Natural killer cell (primary cell): ENCODE results near the gene INSYN2A. TPM values are rescaled to one million over a fixed set of nuclear protein-coding genes. Genes with fewer than 3 reads are reported as not detected.

Experiments used
- ATAC-seq, 3 donors: fragments of 150-1000 bp in 2 of 3; fragments of 200-7000 bp in 1 of 3; cut with Tn5 transposase; 1 replicate in 1 of 3; 2 replicates in 2 of 3; pipeline ENCODE4 v1.10.0; 2021; ENCODE audit warnings: mild to moderate bottlenecking in 2 of 3, moderate library complexity in 2 of 3
- DNase-seq, 2 donors: peaks; one replicate each; pipeline versions ENCODE4 v3.0.0 to v3.0.0-alpha.2; 2013 to 2021; ENCODE audit warnings: mixed read lengths in 1 of 2
- H3K27ac ChIP-seq: one replicate; pipeline ENCODE4 v1.5.1; 2013; ENCODE audit warnings: mild to moderate bottlenecking, low read length
- H3K27me3 ChIP-seq: one replicate; pipeline ENCODE4 v1.6.1; 2013; ENCODE audit warnings: low read length; ENCODE audit not compliant: control insufficient read depth, insufficient read depth
- H3K36me3 ChIP-seq: one replicate; pipeline ENCODE4 v1.6.1; 2013; ENCODE audit warnings: low read length; ENCODE audit not compliant: control insufficient read depth, insufficient read depth
- H3K4me1 ChIP-seq: one replicate; pipeline ENCODE4 v1.6.1; 2013; ENCODE audit warnings: low read length; ENCODE audit not compliant: control insufficient read depth, insufficient read depth
- H3K4me3 ChIP-seq: one replicate; pipeline ENCODE4 v1.5.1; 2013; ENCODE audit warnings: low read length
- H3K9me3 ChIP-seq: one replicate; pipeline ENCODE4 v1.6.1; 2013; ENCODE audit warnings: low read length; ENCODE audit not compliant: control insufficient read depth, insufficient read depth
- H3K27ac Mint-ChIP-seq, 2 donors: one replicate each; pipeline ENCODE4 v1.8.0; 2022; ENCODE audit warnings: mild to moderate bottlenecking in 2 of 2, mixed read lengths in 2 of 2, moderate library complexity in 1 of 2
- H3K27me3 Mint-ChIP-seq, 2 donors: one replicate each; pipeline ENCODE4 v1.8.0; 2022; ENCODE audit warnings: low read depth in 2 of 2, mixed read lengths in 2 of 2
- H3K36me3 Mint-ChIP-seq: one replicate; pipeline ENCODE4 v1.8.0; 2022; ENCODE audit warnings: mixed read lengths
- H3K4me1 Mint-ChIP-seq, 2 donors: one replicate each; pipeline ENCODE4 v1.8.0; 2022; ENCODE audit warnings: mixed read lengths in 2 of 2
- H3K4me3 Mint-ChIP-seq: one replicate; pipeline ENCODE4 v1.8.0; 2022; ENCODE audit warnings: mild to moderate bottlenecking, moderate library complexity, mixed read lengths
- H3K9me3 Mint-ChIP-seq, 2 donors: one replicate each; pipeline ENCODE4 v1.8.0; 2022; ENCODE audit warnings: mixed read lengths in 2 of 2
- WGBS: methylation state at CpG from one replicate; pipeline ENCODE4 v1.1.7; 2013; ENCODE audit warnings: missing lambda C conversion rate; ENCODE audit not compliant: insufficient coverage; 5-methylcytosine and 5-hydroxymethylcytosine counted together
- intact Hi-C: fragments of 100-400 bp; cut with micrococcal nuclease; formaldehyde crosslinking; loops from one replicate; pipeline ENCODE4 v1.14.2; 2022
- total RNA-seq, 4 donors: library from RNA; stranded (reverse); fragments of 120-200 nt in 1 of 4; gene quantifications; one replicate each; pipeline versions ENCODE4 v1.2.3 to v1.2.4, GENCODE V29; 2013 to 2022
- TF ChIP-seq, protein P1 (sequence below): fragments of 200-600 bp; IDR thresholded peaks from one replicate; pipeline ENCODE4 v1.8.0; 2022; ENCODE audit warnings: antibody characterized with exemption

INSYN2A gene
- total RNA-seq, 3 donors from 2014 or later (not counting 1 experiment from before 2014, with no cell fraction given): not detected

DNA sequence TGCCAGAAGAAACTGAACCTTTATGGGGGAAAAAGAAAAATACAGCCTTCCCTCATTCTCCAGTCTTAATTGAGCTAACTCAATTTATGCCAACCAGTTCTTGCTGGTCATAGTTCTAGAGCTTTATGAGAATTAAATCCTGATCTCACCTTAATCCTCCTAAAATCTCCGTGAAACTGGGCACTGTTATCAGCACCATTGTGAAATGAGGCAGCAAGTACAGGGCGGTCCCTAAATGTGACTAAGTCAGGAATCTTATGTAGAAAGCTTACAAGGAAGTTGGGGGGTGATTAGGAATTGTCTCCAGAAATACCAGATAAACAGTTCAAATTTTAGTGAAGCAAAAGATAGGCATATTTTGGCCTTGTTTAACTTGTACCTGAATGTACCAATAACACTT is 10.7 kb upstream of the INSYN2A start:
- no peak overlapping the region for H3K27ac Mint-ChIP-seq
- no peaks in the 10 kb centered on the region for H3K9me3 ChIP-seq
- DNase-seq (no peak), ATAC-seq (no peak)
- TF ChIP-seq, protein P1, sequence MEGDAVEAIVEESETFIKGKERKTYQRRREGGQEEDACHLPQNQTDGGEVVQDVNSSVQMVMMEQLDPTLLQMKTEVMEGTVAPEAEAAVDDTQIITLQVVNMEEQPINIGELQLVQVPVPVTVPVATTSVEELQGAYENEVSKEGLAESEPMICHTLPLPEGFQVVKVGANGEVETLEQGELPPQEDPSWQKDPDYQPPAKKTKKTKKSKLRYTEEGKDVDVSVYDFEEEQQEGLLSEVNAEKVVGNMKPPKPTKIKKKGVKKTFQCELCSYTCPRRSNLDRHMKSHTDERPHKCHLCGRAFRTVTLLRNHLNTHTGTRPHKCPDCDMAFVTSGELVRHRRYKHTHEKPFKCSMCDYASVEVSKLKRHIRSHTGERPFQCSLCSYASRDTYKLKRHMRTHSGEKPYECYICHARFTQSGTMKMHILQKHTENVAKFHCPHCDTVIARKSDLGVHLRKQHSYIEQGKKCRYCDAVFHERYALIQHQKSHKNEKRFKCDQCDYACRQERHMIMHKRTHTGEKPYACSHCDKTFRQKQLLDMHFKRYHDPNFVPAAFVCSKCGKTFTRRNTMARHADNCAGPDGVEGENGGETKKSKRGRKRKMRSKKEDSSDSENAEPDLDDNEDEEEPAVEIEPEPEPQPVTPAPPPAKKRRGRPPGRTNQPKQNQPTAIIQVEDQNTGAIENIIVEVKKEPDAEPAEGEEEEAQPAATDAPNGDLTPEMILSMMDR: no peak
- H3K4me1 Mint-ChIP-seq: no peaks in the 10 kb centered on the region
- H3K27me3 ChIP-seq: no peaks in the 10 kb centered on the region
- H3K27me3 Mint-ChIP-seq: peaks cover 0 to under 1% of the 10 kb centered on the region in 2 donors
- no peaks in the 10 kb centered on the region for H3K36me3 Mint-ChIP-seq
- no peaks in the 10 kb centered on the region for H3K36me3 ChIP-seq
- intact Hi-C loops: no loop called here
- no peak overlapping the region for H3K4me3 Mint-ChIP-seq
- no peak overlapping the region for H3K27ac ChIP-seq
- WGBS: 85% methylated on average over 2 of the region's 2 CpGs
- H3K4me1 ChIP-seq: no peaks in the 10 kb centered on the region
- no peaks in the 10 kb centered on the region for H3K9me3 Mint-ChIP-seq
- H3K4me3 ChIP-seq: no peak overlapping the region

DNA sequence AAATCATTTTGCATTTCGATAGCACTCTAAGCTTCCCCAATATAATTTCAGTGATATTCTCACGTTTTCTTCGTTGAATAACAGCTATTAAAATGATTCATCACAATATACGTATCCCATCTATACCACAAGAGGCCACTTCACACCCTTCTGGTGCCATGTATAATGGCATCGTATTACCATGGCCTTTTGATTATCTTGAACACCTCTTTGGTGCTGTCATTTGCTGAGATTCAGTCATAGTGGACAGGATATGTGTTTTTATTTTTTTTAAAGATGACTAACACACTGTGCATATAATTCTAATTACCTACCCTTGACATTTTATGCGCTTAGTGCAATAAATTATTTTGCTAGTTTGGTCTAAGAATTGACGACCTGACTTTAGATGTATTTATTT is 6.7 kb upstream of the INSYN2A start:
- H3K36me3 ChIP-seq: no peaks in the 10 kb centered on the region
- Mint-ChIP-seq H3K36me3 (no peaks in the 10 kb centered on the region), H3K4me1 (no peaks in the 10 kb centered on the region), H3K4me3 (no peak overlapping the region), H3K9me3 (no peaks in the 10 kb centered on the region), H3K27me3 (peaks cover 11 to 31% of the 10 kb centered on the region in 2 donors), H3K27ac (no peak overlapping the region)
- H3K4me1 ChIP-seq: no peaks in the 10 kb centered on the region
- intact Hi-C loops: no loop called here
- DNase-seq: no peak
- 66% methylated on average over 5 of the region's 7 CpGs for WGBS
- TF ChIP-seq, protein P1: no peak
- no peak overlapping the region for H3K4me3 ChIP-seq
- no peaks in the 10 kb centered on the region for H3K27me3 ChIP-seq
- no peaks in the 10 kb centered on the region for H3K9me3 ChIP-seq
- H3K27ac ChIP-seq: no peak overlapping the region
- ATAC-seq: no peak

DNA sequence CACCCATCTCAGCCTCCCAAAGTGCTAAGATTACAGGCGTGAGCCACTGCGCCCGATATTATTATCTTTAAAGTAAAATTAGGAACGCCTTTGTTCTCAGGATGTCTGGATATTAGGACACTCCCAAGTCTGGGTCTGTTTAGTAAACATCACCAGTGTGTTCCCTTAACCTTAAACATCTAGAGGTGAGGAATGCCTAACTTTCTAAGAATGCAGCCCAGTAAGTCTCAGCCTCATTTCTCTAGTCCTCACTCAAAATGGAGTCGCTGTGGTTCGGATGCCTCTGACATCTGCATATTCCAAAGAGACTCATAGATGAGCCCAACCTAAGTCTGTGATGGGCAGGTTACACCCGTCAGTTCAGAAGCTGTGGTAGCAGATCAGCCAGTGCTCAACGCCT is 4.3 kb upstream of the INSYN2A start:
- Mint-ChIP-seq H3K27me3 (peaks cover 25 to 45% of the 10 kb centered on the region in 2 donors), H3K4me1 (no peaks in the 10 kb centered on the region), H3K36me3 (no peaks in the 10 kb centered on the region), H3K27ac (no peak overlapping the region), H3K4me3 (no peak overlapping the region), H3K9me3 (no peaks in the 10 kb centered on the region)
- H3K4me1 ChIP-seq: no peaks in the 10 kb centered on the region
- H3K4me3 ChIP-seq: no peak overlapping the region
- TF ChIP-seq, protein P1: no peak
- H3K9me3 ChIP-seq: no peaks in the 10 kb centered on the region
- DNase-seq (no peak), ATAC-seq (no peak)
- intact Hi-C loops: no loop called here
- no peaks in the 10 kb centered on the region for H3K36me3 ChIP-seq
- no peaks in the 10 kb centered on the region for H3K27me3 ChIP-seq
- 90% methylated on average over 8 of the region's 8 CpGs for WGBS
- H3K27ac ChIP-seq: no peak overlapping the region

DNA sequence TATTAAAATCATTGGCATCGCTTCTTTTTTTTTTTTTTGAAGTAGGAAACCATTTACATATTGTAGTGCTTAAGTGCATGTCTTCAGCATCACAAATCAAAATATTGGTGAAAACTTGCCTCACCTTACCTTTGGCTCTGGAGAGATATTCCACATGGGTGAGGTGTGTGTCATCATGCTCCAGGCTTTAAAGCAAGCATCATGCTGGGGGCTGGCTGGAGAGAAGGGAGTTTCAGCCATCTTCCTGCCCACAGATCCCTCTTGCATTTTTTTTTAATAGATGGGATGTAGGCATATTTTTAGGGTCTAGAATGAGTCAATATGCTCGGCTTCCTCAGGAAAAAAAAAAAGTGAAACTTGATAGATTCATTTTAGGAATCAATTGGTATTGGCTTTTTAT is 2.3 kb upstream of the INSYN2A start:
- Histone ChIP-seq H3K9me3 (no peaks in the 10 kb centered on the region), H3K4me3 (no peak overlapping the region), H3K27ac (no peak overlapping the region), H3K27me3 (no peaks in the 10 kb centered on the region), H3K4me1 (no peaks in the 10 kb centered on the region), H3K36me3 (no peaks in the 10 kb centered on the region)
- H3K4me1 Mint-ChIP-seq: no peaks in the 10 kb centered on the region
- DNase-seq: no peak
- no peak for ATAC-seq
- no peaks in the 10 kb centered on the region for H3K36me3 Mint-ChIP-seq
- no peak overlapping the region for H3K27ac Mint-ChIP-seq
- peaks cover 35 to 58% of the 10 kb centered on the region in 2 donors for H3K27me3 Mint-ChIP-seq
- H3K9me3 Mint-ChIP-seq: no peaks in the 10 kb centered on the region
- no peak overlapping the region for H3K4me3 Mint-ChIP-seq
- 67% methylated on average over 1 of the region's 2 CpGs for WGBS
- TF ChIP-seq, protein P1: no peak
- intact Hi-C loops: no loop called here
